CD4-positive, alpha-beta T cell treated with Interleukin-10 for 1 hour (primary cell): ENCODE results near the gene MYH4.

Experiments
- DNase-seq: peaks from one replicate; pipeline ENCODE4 v3.0.0-alpha.2; 2020

The MYH4 gene

DNA sequence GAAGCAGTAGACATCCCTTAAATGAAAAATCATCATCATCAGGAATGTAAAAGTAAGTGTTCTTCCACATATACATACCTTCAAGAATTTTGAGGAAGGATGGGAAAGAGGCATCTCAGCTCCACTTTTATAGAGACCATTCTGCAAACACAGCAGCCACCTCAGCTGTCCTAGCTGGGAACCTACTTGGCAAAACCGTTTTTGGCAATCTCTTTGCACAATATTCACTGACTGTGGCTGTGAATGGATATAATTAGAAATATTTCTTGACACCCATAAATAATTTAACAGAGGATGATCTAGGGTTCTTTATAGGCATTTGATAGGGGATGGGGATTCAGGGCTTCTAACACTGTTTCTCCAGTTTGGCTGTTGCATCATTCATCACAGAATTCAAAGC, at the start of gene MYH4:
MYH4 (minus strand) TSS at position 101 of the 400 bp plus-strand sequence. CDS start 2,814 bp downstream, outside the sequence.
- no peak for DNase-seq

DNA sequence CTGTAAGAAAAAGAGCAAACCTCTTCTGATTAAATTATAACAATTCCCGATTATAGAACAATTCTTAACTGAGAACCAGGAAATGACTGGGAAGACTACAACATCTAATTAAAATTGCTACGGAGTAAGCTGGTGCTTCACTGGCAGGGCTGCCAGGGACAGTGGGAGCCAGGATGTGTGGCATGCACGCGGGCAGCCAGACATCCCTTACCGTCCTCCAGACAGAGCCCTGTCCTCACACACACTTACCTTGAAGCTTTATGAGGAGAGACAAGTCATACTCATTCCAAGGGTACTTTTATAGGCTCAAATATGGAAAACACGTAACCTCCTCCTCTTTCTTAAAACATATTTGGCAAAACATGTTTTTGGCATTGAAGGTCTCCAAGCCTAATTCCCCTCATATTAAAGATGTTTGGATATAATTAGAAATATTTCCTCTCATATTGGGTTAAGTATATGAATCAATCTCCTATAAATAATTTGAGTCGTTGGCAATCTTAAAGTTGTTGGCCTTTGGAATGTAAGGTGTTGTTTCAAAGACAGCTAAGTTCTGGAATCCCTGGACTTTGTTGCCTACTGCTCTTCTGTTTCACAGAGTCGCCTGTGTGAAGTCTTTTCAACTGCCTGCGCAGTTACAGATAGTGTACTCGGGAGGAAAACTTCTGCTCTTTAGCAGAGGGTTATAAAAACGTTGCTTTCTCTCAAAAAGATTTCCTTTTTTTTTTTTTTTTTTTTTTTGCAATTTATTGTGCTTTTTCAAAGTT, 49.1 kb upstream of the MYH4 start, which contains the start of gene MYH1:
MYH1 (minus strand) TSS at position 272 of the 767 bp plus-strand sequence. CDS start 1,900 bp downstream, outside the sequence.
- DNase-seq: no peak

DNA sequence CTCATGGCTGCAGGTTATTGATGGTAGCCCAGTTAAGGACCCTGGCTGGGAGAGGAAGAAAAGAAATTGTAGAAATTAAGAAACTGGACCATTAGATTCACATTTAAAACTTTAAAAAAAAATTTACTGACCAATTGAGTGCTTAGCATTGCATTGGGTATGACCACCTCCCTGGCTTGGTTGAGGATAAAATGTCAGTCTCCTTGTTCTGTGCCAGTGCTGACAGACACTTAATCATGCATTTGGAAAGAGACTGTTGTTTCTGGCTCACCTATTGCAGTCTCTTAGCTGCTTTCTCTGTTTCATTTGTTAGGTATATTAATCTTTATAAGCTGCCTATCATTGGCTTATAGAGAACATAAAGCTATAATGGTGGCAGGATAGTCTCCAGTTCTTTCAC, 47.3 kb upstream of the MYH4 start:
- DNase-seq: no peak

DNA sequence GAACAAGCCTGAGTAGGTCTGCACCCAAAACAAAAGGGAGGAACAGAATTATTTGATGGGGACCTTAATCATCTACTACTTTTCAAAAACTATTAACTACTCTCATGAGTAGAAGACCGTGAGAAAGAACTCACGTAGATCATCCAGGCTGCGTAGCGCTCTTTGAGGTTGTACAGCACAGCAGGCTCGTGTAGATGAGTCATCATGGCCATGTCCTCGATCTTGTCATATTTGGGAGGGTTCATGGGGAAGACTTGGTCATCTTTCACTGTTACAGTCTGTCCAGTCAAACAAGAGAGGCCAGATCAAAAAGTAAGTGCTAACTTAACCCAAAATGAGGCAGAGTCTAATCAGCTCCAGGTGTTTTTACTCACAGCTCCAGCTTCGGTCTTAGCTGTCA, 46.7 kb upstream of the MYH4 start:
- no peak for DNase-seq

DNA sequence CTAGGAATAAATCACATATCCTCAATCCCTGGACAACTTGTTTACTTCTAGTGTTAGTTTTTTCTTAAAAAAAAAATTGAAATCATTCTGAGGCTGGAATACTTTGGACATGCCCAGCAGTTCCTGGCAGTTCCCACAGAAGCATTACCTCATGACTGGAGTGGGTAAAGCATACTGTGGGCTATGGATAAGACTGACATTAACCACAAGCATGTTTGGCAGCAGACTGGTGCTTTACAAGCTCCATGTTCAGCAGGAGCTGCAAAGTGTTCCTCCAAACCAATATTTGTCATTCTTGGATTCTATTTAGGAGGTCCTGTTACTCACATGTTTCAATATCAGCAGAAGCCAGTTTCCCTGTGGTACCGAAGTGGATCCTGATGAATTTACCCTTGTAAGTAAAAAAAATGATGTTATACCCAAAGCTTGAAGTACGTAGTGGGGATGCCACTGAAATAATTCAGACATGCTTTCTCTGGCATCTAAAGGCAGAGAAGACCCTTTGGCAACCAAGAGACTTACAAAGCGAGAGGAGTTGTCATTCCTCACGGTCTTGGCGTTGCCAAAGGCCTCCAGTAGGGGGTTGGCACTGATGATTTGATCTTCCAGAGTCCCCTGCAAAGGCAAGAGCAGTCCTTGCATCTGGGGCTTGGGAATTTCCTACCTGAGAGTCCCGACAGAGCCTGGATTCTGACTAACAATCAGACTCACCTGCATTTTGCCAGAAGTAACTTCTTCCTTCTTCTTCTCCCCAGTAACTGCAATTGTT, 44.1 kb upstream of the MYH4 start:
- DNase-seq: no peak

DNA sequence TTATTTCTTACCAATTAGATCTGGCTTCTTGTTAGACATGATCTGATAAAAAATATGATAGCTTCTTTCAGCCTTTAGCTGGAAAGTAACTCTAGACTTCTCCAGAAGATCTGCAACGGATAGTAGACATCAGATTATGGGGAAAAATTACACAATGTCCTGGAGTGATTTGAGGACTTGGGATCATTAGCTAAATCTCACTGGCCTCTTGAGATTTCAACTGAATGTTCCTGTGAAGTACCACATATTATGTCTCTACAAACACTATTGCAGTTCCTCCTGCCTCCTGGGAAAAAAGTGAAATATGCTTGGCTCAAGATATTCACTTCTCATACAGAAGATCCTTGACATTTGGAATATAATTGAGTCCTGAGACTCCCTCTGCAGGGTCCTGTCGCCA, 43.5 kb upstream of the MYH4 start:
- no peak for DNase-seq

DNA sequence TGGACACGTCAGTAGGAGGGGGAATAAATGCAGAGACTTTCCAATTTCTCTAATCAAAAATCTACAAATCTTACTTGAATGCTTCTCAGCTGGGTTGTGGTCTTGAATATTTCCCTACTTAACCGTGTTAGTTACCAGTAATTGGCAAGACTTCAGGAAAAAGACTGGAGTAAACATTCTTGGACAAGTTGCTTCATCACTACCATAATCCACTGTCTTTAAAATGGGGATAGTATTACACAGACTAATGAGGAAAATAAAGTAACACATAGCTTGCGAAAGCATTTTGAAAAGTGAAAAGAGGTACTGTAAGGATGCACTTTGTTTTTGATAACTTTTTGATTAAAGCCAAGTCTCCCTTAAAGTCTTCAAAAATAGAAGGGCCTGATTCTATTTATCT, 30.6 kb upstream of the MYH4 start:
- DNase-seq: no peak

DNA sequence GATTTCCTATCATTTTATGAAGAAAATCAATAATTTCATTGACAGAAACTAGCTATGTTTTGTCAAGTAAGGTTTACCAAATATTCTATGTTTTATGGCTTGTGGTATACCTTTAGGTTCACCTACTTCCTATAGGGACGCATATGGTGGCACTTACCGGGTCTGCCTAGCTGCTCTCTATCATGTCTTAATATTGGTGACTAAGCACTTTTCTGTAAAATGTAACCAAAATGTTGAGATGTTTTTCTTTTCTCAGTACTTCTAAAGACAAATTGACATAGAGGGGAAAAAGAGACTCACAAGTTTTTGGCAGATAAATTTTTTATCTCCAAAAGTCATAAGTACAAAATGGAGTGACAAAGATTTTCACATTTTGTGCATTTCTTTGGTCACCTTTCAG, 22.6 kb upstream of the MYH4 start:
- no peak for DNase-seq

DNA sequence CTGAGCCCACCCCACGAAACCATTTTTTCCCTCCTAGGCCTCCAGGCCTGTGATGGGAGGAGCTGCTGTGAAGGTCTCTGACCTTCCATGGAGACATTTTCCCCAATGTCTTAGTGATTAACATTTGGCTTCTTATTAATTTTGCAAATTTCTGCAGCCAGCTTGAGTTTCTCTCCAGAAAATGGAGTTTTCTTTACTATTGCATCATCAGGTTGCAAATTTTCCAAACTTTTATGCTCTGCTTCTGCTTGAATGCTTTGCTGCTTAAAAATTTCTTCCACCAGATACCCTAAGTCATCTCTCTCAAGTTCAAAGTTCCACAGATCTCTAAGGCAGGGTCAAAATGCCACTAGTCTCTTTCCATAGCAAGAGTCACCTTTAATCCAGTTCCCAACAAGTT, 12.9 kb upstream of the MYH4 start:
- no peak for DNase-seq

DNA sequence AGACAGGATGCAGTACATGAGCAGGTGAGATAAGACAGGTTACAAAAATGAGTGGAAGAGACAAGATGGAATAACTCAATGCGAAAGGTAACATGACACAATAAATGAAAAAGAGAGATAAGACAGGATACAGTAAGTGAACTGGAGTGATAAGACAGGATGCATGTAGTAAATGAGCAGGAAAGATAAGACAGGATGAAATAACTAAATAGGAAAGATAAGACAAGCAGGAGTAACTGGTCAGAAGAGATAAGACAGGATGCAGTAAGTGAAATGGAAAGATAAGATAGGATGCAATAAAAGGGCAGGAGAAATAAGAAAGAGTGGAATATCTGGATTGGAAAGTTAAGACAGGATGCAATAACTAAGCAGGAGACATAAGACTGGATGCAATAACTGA, 8.3 kb upstream of the MYH4 start:
- DNase-seq: no peak

DNA sequence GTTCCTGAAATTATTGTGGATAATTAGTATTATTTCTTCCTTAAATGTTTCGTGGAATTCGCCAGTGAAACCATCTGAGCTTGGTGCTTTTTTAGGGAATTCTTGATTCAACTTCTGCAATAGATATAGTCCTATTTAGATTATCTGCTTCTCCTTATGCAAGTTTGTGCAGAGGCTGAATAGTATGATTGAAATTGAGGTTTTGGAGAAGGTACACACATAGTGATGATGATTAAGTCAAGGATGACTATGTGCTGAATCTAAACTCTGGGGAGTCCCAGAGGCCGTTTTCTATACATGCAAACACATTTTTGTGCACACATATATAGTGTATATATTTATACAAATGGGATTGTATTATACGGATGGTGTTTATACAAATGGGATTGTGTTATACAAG, 5.2 kb upstream of the MYH4 start:
- no peak for DNase-seq

DNA sequence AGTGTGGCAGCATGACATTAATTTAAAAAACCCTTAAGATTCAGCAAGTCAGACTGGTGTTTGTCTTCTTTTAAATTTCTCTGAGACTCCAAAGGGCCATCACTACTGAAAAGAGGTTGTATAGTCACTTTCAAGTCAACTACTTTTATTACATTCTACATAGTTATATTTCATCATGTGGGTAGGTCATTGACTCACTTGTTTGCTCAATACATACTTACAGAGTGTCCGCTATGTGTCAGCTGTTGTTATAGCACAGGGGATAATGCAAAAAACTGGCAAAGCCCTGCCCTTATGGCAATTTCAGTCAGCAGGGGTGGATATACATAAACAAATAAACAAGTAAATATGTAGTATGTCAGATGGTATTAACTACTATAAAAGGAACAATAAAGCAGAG, 2.5 kb upstream of the MYH4 start:
- DNase-seq: no peak

DNA sequence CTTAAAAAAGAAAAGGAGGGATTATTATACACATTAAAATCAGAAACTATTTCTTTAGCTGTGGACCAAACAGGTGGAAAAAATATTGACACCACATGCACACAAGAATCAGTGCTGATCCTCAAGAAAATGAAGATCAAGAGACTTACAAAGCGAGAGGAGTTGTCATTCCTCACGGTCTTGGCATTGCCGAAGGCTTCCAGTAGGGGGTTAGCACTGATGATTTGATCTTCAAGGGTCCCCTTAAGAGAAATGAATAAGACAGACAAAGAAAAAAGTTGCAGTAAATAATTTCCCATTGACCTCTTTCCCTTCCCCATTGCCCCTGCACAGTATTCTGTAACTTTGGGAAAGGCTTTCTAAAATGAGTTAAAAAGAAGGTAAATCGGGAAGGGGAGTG, 6.0 kb downstream of the MYH4 start:
- DNase-seq: no peak

DNA sequence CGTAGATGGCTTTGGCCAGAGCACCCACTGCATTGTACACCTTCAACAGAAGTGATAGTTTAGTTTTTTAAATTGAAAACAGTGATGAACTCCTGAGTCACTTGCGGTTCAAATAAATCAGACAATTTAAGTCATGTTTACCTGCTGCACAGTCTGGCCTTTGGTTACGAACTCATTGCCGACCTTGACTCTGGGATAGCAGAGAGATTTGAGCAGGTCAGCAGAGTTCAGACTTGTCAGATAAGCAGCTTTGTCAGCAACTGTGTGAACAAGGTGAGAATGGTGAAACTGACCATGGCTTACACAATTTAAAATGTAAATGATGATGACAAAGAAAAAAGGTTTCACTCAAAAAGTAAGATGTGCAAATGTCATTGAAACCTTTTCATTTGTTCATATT, 9.3 kb downstream of the MYH4 start:
- DNase-seq: no peak

DNA sequence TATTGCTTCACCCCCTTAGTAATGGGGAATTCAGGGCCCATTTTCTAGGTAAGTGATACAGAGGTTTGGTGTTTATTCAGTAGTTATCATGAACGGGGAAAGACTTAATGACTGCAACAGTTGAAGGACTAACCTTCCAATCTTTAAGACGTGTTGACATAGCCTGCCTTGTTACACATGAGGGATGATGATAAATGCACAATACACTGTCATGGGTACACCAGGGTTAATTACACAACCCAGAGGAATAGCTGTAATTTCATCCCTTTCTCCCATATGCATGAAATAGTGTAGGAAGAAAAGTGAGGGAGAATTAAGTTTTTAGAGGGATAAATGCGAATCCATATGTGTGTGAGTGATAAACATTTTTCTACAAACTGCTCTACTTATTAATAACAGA, 10.7 kb downstream of the MYH4 start:
- no peak for DNase-seq

DNA sequence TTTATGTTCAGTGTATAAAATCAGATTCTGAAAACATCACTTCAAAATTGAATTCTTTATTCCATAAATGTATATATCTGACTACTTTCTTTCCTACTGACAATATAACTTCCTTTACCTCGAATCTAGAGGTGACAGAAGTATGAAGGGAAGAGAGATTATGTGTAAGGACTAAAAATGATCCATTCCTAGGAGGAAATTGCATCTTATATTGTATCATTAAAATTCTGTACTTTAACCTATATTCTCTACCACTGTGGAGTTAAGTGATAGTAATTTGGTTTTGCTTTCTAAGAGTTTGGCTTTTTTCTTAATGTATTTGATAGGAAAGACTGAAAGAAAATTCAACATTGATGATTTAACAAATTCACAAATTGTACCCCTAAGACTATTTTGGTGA, 11.4 kb downstream of the MYH4 start:
- no peak for DNase-seq

DNA sequence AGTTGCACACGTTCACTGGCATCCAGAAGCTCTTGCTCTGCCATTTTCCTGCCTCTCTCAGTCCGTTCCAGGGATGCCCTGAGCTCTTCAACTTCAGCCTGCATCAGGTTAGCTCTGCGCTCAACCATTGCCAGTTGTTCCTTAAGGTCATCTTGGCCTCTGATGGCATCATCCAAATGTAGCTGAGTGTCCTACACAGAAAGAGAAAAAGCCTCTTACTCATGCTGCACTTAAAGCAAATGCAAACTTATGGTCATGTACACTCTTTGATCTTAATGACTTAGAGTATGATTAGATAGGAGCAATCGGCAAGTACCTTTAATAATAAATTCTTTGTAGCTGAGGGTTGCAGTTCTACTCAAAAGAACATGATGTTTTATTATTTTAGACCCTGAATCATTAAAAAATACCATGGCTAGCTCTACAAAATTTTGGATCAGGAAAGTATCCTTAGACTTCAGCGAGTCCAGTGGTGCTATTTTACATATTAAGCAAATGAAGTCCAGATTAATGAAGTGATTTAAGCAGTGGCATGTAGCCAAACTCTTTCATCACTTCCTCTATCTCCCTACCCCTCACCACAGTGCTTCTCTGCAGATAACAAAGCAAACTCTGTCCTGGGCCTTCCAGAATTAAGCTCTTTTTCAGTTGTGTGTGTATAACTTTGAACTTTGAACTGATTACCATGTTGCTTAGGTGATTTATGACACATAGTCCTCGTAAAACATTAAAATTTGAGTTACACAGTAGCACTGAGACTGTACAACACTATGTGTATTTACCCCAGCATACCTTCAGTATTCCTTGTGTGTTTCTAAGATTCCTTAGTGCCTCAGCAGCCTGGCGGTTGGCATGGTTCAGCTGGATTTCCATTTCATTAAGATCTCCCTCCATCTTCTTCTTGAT, 22.1 kb downstream of the MYH4 start:
- DNase-seq: no peak

DNA sequence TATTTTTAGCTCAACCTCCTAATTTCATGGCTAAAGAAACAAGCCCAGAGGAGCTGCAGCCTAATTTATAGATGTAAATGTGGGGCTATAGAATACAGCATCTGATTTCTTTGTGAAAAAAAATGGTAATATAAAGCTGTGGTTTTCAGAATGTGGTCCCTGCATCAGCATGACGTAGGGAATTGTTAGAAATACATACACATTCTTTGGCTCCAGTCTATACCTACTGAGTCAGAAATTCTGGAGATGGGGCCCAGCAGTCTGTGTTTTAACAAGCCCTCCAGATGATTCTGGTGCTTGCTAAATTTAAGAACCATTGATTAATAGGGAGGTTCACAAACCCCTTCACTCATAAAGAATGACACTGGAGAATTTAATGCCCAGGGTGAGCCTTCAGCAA, 29.5 kb downstream of the MYH4 start:
- DNase-seq: no peak

DNA sequence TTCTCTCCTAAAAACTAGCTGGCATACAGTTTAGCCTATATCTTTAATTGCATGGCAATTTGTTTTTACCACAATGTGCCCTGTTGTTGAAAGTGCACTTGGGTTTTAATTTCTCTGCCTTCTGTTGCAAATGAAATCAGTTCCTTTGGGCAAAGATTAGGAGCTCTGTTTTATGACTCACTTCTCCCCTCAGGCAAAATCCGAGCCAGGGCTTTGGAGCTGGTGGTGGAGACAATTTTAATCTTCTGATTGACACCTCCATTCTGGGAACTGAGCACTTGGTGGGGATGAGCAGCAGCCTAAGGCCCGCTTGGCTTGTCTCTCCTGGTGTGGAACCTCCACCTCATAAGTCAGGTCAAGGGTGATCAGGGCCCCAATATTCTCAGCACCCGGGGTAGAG, 34.3 kb downstream of the MYH4 start:
- no peak for DNase-seq

DNA sequence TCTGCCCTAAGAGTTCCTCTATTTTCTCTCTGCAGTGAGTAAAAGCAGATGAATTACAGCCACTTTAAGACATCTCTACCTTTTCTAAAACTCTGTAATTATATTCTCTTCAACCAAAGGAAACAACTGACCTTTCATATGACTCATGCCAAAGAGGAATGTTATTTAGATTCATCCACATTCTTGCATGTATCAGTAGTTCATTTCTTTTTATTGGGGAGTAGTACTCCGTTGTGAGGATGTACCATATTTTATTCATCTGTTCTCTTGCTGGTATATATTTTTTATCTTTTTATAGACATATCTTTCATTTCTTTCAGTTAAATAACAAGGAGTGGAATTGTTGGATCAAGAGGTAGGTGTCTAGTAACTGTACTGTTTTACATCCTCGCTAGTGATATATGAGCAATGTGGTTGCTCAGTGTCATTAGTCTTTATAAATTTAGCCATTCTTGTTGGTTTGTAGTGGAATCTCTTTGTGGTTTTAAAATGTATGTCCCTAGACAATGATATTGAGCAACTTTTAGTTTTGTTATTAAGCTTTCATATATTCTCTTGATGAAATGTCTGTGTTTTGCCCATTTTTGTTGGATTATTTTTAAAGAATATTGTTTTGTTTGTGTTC, 39.8 kb downstream of the MYH4 start:
- DNase-seq: no peak

DNA sequence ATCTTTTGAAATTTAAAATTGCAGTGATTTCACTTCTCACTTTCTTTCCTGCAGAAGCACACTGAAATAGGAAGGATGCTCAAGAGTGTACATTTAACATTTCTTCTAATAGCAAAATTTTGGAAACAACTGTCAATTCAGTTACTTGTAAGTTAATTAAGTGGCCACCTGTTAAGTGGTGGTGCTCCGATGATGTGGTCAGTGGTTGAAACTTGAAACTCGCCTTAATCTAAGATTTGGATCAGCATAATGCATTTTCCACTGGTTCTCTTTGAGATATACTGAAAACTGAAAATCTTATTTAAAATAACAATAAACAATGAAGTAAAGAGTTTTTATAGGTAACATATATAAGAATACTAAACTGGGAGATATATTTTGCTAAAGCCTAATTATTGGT, 40.6 kb downstream of the MYH4 start:
- no peak for DNase-seq

DNA sequence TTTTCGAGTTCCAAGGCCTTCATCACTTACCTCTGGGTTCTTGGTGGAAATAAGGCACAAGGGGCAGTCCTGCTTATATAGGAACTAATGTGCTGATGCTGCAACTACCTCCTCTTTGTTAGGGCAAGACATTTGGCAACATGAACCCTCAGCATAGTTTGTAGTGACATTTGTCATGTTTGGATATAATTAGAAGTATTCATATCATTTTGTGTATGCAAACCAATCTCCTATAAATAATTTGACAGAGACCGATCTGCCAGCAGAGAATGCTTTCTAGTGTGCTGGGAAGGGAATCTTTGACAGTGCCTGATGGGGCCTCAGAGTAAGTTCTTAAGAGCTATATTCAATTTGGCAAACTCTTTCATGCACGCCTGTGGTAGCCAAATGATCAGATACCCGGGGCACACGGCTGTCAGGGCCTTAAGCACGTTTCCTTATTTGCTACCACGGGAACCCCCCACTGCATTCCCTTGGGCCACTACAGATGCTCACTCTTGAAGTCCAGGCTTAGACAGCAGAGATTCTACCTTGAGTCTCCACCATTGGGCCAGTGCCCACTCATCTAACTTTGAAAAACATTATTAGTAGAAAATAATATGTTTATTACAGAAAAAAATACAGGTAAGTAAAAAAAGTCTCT, 47.3 kb downstream of the MYH4 start, which contains the start of gene MYH8:
MYH8 (minus strand) TSS at position 51 of the 643 bp plus-strand sequence. CDS start 1,723 bp downstream, outside the sequence.
- no peak for DNase-seq
